PC-3 (cell line): Measurements from ENCODE around the gene DDX10.

Experiments
- EZH2 ChIP-seq: fragments of 300-600 bp; sonication (generic); IDR thresholded peaks from one replicate; pipeline ENCODE4 v1.6.1; 2017; ENCODE audit warnings: antibody characterized with exemption, mild to moderate bottlenecking, low read length; ENCODE audit not compliant: unreplicated experiment
- EZH2phosphoT487 ChIP-seq: fragments of 300-600 bp; sonication (generic); IDR thresholded peaks from 2 replicates; pipeline ENCODE4 v1.6.1; 2018; ENCODE audit warnings: mild to moderate bottlenecking, antibody characterized with exemption, low read length, borderline replicate concordance
- TF ChIP-seq, protein P1 (sequence below): fragments of 300-600 bp; sonication (generic); conservative IDR thresholded peaks from 2 replicates; pipeline ENCODE4 v1.5.1; 2017; ENCODE audit warnings: antibody characterized with exemption, low read depth, mild to moderate bottlenecking, low read length

DNA sequence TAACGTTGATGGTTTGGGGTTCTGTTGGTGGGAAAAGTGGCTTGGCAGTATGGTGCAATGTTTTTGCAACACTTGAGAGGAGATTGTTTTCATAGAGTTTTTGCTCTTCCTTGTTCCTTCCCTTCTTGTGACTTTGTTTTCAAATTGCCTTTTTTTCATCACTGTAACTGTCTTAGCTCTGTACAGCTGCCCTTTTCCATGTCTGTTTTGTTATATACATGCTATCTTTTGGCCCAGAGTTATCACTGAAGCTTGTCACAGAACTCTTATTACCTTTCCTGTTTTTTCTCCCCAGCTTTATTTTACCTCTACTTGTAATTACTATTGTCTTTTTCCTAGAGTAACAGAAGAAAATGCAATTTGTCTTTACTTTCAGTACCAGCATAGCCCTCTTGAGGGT is 154.1 kb downstream of the DDX10 start:
- TF ChIP-seq, protein P1, sequence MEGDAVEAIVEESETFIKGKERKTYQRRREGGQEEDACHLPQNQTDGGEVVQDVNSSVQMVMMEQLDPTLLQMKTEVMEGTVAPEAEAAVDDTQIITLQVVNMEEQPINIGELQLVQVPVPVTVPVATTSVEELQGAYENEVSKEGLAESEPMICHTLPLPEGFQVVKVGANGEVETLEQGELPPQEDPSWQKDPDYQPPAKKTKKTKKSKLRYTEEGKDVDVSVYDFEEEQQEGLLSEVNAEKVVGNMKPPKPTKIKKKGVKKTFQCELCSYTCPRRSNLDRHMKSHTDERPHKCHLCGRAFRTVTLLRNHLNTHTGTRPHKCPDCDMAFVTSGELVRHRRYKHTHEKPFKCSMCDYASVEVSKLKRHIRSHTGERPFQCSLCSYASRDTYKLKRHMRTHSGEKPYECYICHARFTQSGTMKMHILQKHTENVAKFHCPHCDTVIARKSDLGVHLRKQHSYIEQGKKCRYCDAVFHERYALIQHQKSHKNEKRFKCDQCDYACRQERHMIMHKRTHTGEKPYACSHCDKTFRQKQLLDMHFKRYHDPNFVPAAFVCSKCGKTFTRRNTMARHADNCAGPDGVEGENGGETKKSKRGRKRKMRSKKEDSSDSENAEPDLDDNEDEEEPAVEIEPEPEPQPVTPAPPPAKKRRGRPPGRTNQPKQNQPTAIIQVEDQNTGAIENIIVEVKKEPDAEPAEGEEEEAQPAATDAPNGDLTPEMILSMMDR: no peak
- TF ChIP-seq EZH2 (no peak), EZH2phosphoT487 (no peak)
